Measurements from ENCODE around the gene CFAP74.

Gene CFAP74

GRCh38 chr1:1989102-1989542 lies 14.5 kb downstream of the CFAP74 start:
- no peak for TF ChIP-seq CTCF (IDR thresholded peaks at IDR 0.05; ENCODE audit: low read depth, low read length)
- H3K4me3 ChIP-seq (ENCODE audit: low read depth, low read length): no peak overlapping the region

GRCh38 chr1:1988061-1988945 lies 15.3 kb downstream of the CFAP74 start:
- TF ChIP-seq CTCF (IDR thresholded peaks at IDR 0.05; ENCODE audit: low read depth, low read length): no peak
- H3K4me3 ChIP-seq (ENCODE audit: low read depth, low read length): no peak overlapping the region

- H3K4me3 ChIP-seq (ENCODE audit: low read depth, low read length): no peak overlapping the region
- no peak for TF ChIP-seq CTCF (IDR thresholded peaks at IDR 0.05; ENCODE audit: low read depth, low read length)
Observed at GRCh38 chr1:1987142-1987510, 16.5 kb downstream of the CFAP74 start.

GRCh38 chr1:1986451-1987141 lies 17.0 kb downstream of the CFAP74 start:
- H3K4me3 ChIP-seq (ENCODE audit: low read depth, low read length): no peak overlapping the region
- TF ChIP-seq CTCF (IDR thresholded peaks at IDR 0.05; ENCODE audit: low read depth, low read length): no peak

GRCh38 chr1:1985375-1986050 lies 18.1 kb downstream of the CFAP74 start:
- H3K4me3 ChIP-seq (ENCODE audit: low read depth, low read length): no peak overlapping the region
- TF ChIP-seq CTCF (IDR thresholded peaks at IDR 0.05; ENCODE audit: low read depth, low read length): no peak

- no peak overlapping the region for H3K4me3 ChIP-seq (ENCODE audit: low read depth, low read length)
- no peak for TF ChIP-seq CTCF (IDR thresholded peaks at IDR 0.05; ENCODE audit: low read depth, low read length)
Observed at GRCh38 chr1:1984560-1985070, 19.0 kb downstream of the CFAP74 start.

Data from WI38 (cell line).